Right lobe of liver (tissue), 4 donors: ENCODE results near the gene KCNMA1.

Experiments
- CTCF ChIP-seq, 4 donors: fragments of 200-600 bp in 3 of 4; fragments of 450-650 bp in 1 of 4; IDR thresholded peaks; one replicate each; pipeline versions ENCODE4 v1.5.1 to v1.8.0; 2016 to 2022; ENCODE audit warnings: antibody characterized with exemption in 4 of 4, mild to moderate bottlenecking in 2 of 4
- POLR2A ChIP-seq: fragments of 450-650 bp; IDR thresholded peaks from one replicate; pipeline ENCODE4 v1.6.1; 2017; ENCODE audit warnings: antibody characterized with exemption, mild to moderate bottlenecking
- donor health status: DM: no; HTN: no; CAD: no.
- donor health status: DM: no; HTN: no; CAD: no.
- donor health status: DM: no; HTN: yes; CAD: no.

- no peak for TF ChIP-seq CTCF (IDR thresholded peaks at IDR 0.05)
- TF ChIP-seq POLR2A: no peak
Measured at GRCh38 chr10:76976142-76976541, 661.5 kb downstream of the KCNMA1 start.
